Measurements from ENCODE around the gene DHRSX.

DNA sequence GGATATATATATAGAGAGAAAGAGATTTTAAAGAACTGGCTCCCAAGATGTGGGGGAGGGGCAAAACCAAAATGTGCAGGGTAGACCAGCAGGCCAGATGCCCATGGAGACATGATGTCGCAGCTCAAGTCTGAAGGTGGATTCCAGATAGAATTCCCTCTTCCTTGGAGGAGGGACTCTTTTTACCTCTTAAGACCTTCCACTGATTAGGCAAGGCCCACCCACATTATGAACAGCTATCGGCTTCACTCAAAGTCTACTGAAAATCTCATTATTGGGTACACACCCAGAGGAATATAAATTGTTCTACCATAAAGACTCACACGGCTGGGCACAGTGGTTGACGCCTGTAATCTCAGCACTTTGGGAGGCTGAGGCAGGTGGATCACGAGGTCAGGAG lies 59.3 kb downstream of the DHRSX start:
- TF ChIP-seq HDAC2 (IDR thresholded peaks at IDR 0.05) (no peak), CHD2 (IDR thresholded peaks at IDR 0.05; ENCODE audit: borderline replicate concordance, low read depth, low read length) (no peak)
